HG03439 (cell line): ENCODE results near the gene CHST3.
"Not testable (repeated sequence)": the region's sequence is repeated elsewhere in the genome, so short reads cannot be mapped to it uniquely, and the experiment has no call there.

ENCODE experiments used
- ATAC-seq: cut with Tn5 transposase; IDR thresholded peaks from one replicate; pipeline ENCODE4 v1.9.1; 2021; ENCODE audit warnings: mild to moderate bottlenecking, moderate library complexity; ENCODE audit not compliant: unreplicated experiment

Gene CHST3

GRCh38 chr10:71948496-71949067 lies 15.6 kb upstream of the CHST3 start:
- no peak for ATAC-seq

- no peak for ATAC-seq
These were observed 13.5 kb upstream of the CHST3 start for GRCh38 chr10:71950683-71951082.

GRCh38 chr10:71952745-71953144 lies 11.4 kb upstream of the CHST3 start:
- ATAC-seq, result no peak

GRCh38 chr10:71957546-71958275 lies 6.5 kb upstream of the CHST3 start:
- ATAC-seq, result no peak

GRCh38 chr10:71959526-71959925 lies 4.7 kb upstream of the CHST3 start:
- no peak for ATAC-seq

- ATAC-seq, result no peak
These were observed 2.4 kb upstream of the CHST3 start for GRCh38 chr10:71961831-71962230.

- ATAC-seq, result no peak
These were observed 1.3 kb upstream of the CHST3 start for GRCh38 chr10:71962901-71963300.

GRCh38 chr10:71963351-71964097 lies 671 bp upstream of the CHST3 start:
- ATAC-seq, result no peak

GRCh38 chr10:71964743-71965515 lies 734 bp downstream of the CHST3 start:
- ATAC-seq, result no peak

- ATAC-seq, result no peak
These were observed 1.4 kb downstream of the CHST3 start for GRCh38 chr10:71965623-71966022.

GRCh38 chr10:71966046-71967004 lies 2.1 kb downstream of the CHST3 start:
- no peak for ATAC-seq

- ATAC-seq, result not testable (repeated sequence)
These were observed 3.8 kb downstream of the CHST3 start for GRCh38 chr10:71967958-71968357.

GRCh38 chr10:71968553-71969474 lies 4.6 kb downstream of the CHST3 start:
- no peak for ATAC-seq

GRCh38 chr10:71969929-71970328 lies 5.7 kb downstream of the CHST3 start:
- ATAC-seq, result no peak

- ATAC-seq, result no peak
These were observed 6.1 kb downstream of the CHST3 start for GRCh38 chr10:71970331-71970730.

- no peak for ATAC-seq
These were observed 6.7 kb downstream of the CHST3 start for GRCh38 chr10:71970869-71971268.

GRCh38 chr10:71971311-71971731 lies 7.1 kb downstream of the CHST3 start:
- ATAC-seq, result no peak

- no peak for ATAC-seq
These were observed 7.8 kb downstream of the CHST3 start for GRCh38 chr10:71971769-71972555.
